Measurements from ENCODE around the gene TMA7. TPM values are rescaled to one million over a fixed set of nuclear protein-coding genes. Genes with fewer than 3 reads are reported as not detected.

The TMA7 gene
- total and polyA plus RNA-seq, 10 of the 15 experiments (the other 5 are each of a cell fraction or from before 2014, with no cell fraction given) = 319 to 1,760 (median 752) TPM

GRCh38 chr3:48418140-48418539, 21.9 kb upstream of the TMA7 start:
- H3K27ac ChIP-seq (ENCODE audit: control insufficient read depth, insufficient read depth) = no peak overlapping the region
- H3K27me3 ChIP-seq (replicated peaks in 1 of 2; ENCODE audit: control insufficient read depth in 2 of 2, insufficient read depth in 2 of 2, low read length in 1 of 2) = no peaks in the 10 kb centered on the region
- H3K79me2 ChIP-seq (ENCODE audit: control insufficient read depth, insufficient read depth, low read length) = no peaks in the 10 kb centered on the region
- ChIA-PET POLR2A (no interaction called here), RAD21 (ENCODE audit: unreplicated experiment) (interaction anchor here (1.8 to 1.9 kb wide), 2 partner anchors 17 to 18 kb away, joined by 5 read pairs; no protein-coding TSS in a partner anchor), SMC1A (ENCODE audit: uncharacterized antibody, unreplicated experiment) (interaction anchor here (2.6 kb wide), 1 partner anchor 18 kb away, joined by 8 read pairs; no protein-coding TSS in a partner anchor), CTCF (interaction anchor here (0.7 to 22.0 kb wide), 2 partner anchors 18 kb away, joined by 4 to 757 read pairs; partner anchors contain the start of genes CCDC51 and TMA7)
- no peaks in the 10 kb centered on the region for H3K36me3 ChIP-seq (ENCODE audit: control insufficient read depth in 2 of 2, insufficient read depth in 2 of 2, low read length in 1 of 2)
- H3K4me1 ChIP-seq (ENCODE audit: control insufficient read depth, insufficient read depth, low read length) = no peaks in the 10 kb centered on the region
- in situ Hi-C loops (cut with MboI) (no loop called here), intact Hi-C loops (cut with micrococcal nuclease; ENCODE audit: unreplicated experiment) (no loop called here)
- H3K4me2 ChIP-seq (ENCODE audit: control insufficient read depth, insufficient read depth) = no peak overlapping the region
- no peak for DNase-seq (ENCODE audit: low read depth, low spot score)
- H3K4me3 ChIP-seq = no peak overlapping the region
- FAIRE-seq = no peak
- no TSS peak for BruUV-seq (replicated peaks)
- no peak overlapping the region for H3K9ac ChIP-seq (ENCODE audit: control insufficient read depth, insufficient read depth, low read length)
- no peaks in the 10 kb centered on the region for H3K9me3 ChIP-seq (replicated peaks; ENCODE audit: control insufficient read depth, insufficient read depth, low read length)
- H2AFZ ChIP-seq (ENCODE audit: control insufficient read depth, low read depth, low read length) = no peak overlapping the region
- 61% methylated on average over 17 of the region's 17 CpGs for WGBS (ENCODE audit: insufficient coverage, insufficient replicate concordance, low lambda C conversion rate, missing lambda C conversion rate)
- no peak for ATAC-seq
- no peaks in the 10 kb centered on the region for H4K20me1 ChIP-seq (ENCODE audit: control insufficient read depth, insufficient read depth)
- no peak for TF ChIP-seq ZNF274 (IDR thresholded peaks at IDR 0.05; ENCODE audit: insufficient read depth, insufficient read length)
- no peak for TF ChIP-seq JUND (IDR thresholded peaks at IDR 0.05; ENCODE audit: low read depth, low read length)
- TF ChIP-seq ZSCAN29 (IDR thresholded peaks at IDR 0.05) = no peak
- TF ChIP-seq HCFC1 (IDR thresholded peaks at IDR 0.05; ENCODE audit: low read length) = no peak
- TF ChIP-seq SP1 (IDR thresholded peaks at IDR 0.05; ENCODE audit: low read depth, low read length) = no peak
- no peak for TF ChIP-seq SMARCA5 (IDR thresholded peaks at IDR 0.05)
- no peak for TF ChIP-seq CREM (IDR thresholded peaks at IDR 0.05; ENCODE audit: low read depth)
- no peak for TF ChIP-seq TARDBP (IDR thresholded peaks at IDR 0.05; ENCODE audit: borderline replicate concordance)
- no peak for TF ChIP-seq MTA2 (IDR thresholded peaks at IDR 0.05; ENCODE audit: low read depth)

GRCh38 chr3:48418651-48419050, 21.4 kb upstream of the TMA7 start:
- intact Hi-C loops (cut with micrococcal nuclease; ENCODE audit: unreplicated experiment) = no loop called here
- no peak overlapping the region for H3K27ac ChIP-seq (ENCODE audit: control insufficient read depth, insufficient read depth)
- ChIA-PET SMC1A (ENCODE audit: uncharacterized antibody, unreplicated experiment) (interaction anchor here (2.6 kb wide), 1 partner anchor 17 kb away, joined by 8 read pairs; no protein-coding TSS in a partner anchor), POLR2A (no interaction called here), CTCF (interaction anchor here (0.7 to 22.0 kb wide), 3 partner anchors 18 to 130 kb away, joined by 3 to 757 read pairs (median 4); partner anchors contain the start of genes CCDC51 and TMA7), RAD21 (ENCODE audit: unreplicated experiment) (interaction anchor here (1.8 to 1.9 kb wide), 2 partner anchors 18 kb away, joined by 5 read pairs; no protein-coding TSS in a partner anchor)
- no peak overlapping the region for H3K9ac ChIP-seq (ENCODE audit: control insufficient read depth, insufficient read depth, low read length)
- no peaks in the 10 kb centered on the region for H3K9me3 ChIP-seq (replicated peaks; ENCODE audit: control insufficient read depth, insufficient read depth, low read length)
- FAIRE-seq (no peak), ATAC-seq (no peak), DNase-seq (ENCODE audit: low read depth, low spot score) (no peak)
- no TSS peak for BruUV-seq (replicated peaks)
- H2AFZ ChIP-seq (ENCODE audit: control insufficient read depth, low read depth, low read length) = no peak overlapping the region
- no peak overlapping the region for H3K4me3 ChIP-seq
- no peaks in the 10 kb centered on the region for H3K27me3 ChIP-seq (replicated peaks in 1 of 2; ENCODE audit: control insufficient read depth in 2 of 2, insufficient read depth in 2 of 2, low read length in 1 of 2)
- in situ Hi-C loops (cut with MboI) = no loop called here
- H3K4me2 ChIP-seq (ENCODE audit: control insufficient read depth, insufficient read depth) = no peak overlapping the region
- WGBS (ENCODE audit: insufficient coverage, insufficient replicate concordance, low lambda C conversion rate, missing lambda C conversion rate) = 38% methylated on average over 9 of the region's 9 CpGs
- no peaks in the 10 kb centered on the region for H4K20me1 ChIP-seq (ENCODE audit: control insufficient read depth, insufficient read depth)
- H3K36me3 ChIP-seq (ENCODE audit: control insufficient read depth in 2 of 2, insufficient read depth in 2 of 2, low read length in 1 of 2) = no peaks in the 10 kb centered on the region
- no peaks in the 10 kb centered on the region for H3K4me1 ChIP-seq (ENCODE audit: control insufficient read depth, insufficient read depth, low read length)
- H3K79me2 ChIP-seq (ENCODE audit: control insufficient read depth, insufficient read depth, low read length) = no peaks in the 10 kb centered on the region
- TF ChIP-seq STAT3 (IDR thresholded peaks at IDR 0.05; ENCODE audit: low read depth, low read length) (no peak), BCLAF1 (IDR thresholded peaks at IDR 0.05) (no peak), POU2F2 (IDR thresholded peaks at IDR 0.05; ENCODE audit: borderline replicate concordance, low read depth, low read length) (no peak), GABPA (IDR thresholded peaks at IDR 0.05; ENCODE audit: low read depth) (no peak), IKZF2 (IDR thresholded peaks at IDR 0.05) (no peak), CREB1 (IDR thresholded peaks at IDR 0.05; ENCODE audit: low read depth) (no peak), CBFB (IDR thresholded peaks at IDR 0.05; ENCODE audit: low read depth) (no peak), IRF3 (IDR thresholded peaks at IDR 0.05) (no peak), NFYB (IDR thresholded peaks at IDR 0.05; ENCODE audit: insufficient read depth, low read depth, low read length) (no peak)

Data from GM12878 (cell line).